Stomach smooth muscle (tissue), 2 donors: ENCODE data around the gene DOCK3.

ENCODE experiments used
- H3K27ac ChIP-seq: one replicate; pipeline ENCODE4 v1.7.0; 2013; ENCODE audit warnings: mild to moderate bottlenecking, low read length, inconsistent platforms
- H3K27me3 ChIP-seq, 2 donors: one replicate each; pipeline ENCODE4 v1.7.0; 2013; ENCODE audit warnings: low read length in 2 of 2; ENCODE audit not compliant: insufficient read depth in 2 of 2, control insufficient read depth in 1 of 2
- H3K36me3 ChIP-seq, 2 donors: one replicate each; pipeline ENCODE4 v1.7.0; 2013; ENCODE audit warnings: low read length in 2 of 2; ENCODE audit not compliant: control insufficient read depth in 2 of 2, insufficient read depth in 2 of 2
- H3K4me1 ChIP-seq: one replicate; pipeline ENCODE4 v1.7.0; 2013; ENCODE audit warnings: low read length; ENCODE audit not compliant: control insufficient read depth, insufficient read depth
- H3K4me3 ChIP-seq, 2 donors: one replicate each; pipeline ENCODE4 v1.7.0; 2013; ENCODE audit warnings: low read length in 2 of 2
- H3K9ac ChIP-seq, 2 donors: one replicate each; pipeline ENCODE4 v1.7.0; 2013; ENCODE audit warnings: low read length in 2 of 2, mild to moderate bottlenecking in 1 of 2
- H3K9me3 ChIP-seq, 2 donors: one replicate each; pipeline ENCODE4 v1.7.0; 2013; ENCODE audit warnings: low read length in 2 of 2; ENCODE audit not compliant: control insufficient read depth in 2 of 2
- donor health status: healthy.
- donor health status: Pancreatic carcinoma.

Gene DOCK3

DNA sequence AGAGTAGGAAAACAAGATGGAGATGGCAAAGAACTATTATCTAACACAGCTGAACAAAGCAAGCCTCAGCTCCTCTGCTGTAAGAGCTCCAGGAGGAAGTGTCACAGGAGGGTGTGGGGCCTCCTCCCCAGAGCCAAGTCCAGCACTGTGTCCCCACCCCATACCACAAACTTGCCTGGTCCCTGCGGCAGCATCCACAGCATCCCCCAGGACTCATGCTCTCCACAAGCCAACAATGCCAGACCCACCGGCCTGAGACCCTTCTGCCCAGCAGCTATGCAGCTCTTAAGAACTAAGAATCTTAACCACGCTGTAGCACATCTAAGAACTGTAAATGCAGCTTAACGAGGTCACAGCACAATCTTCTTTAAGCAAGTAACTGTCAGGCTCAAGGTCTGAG lies 725.4 kb downstream of the DOCK3 start:
- Histone ChIP-seq H3K4me1 (peaks cover 17% of the 10 kb centered on the region), H3K27ac (no peak overlapping the region), H3K36me3 (peaks cover 36 to 45% of the 10 kb centered on the region in 2 donors), H3K9me3 (no peaks in the 10 kb centered on the region), H3K27me3 (no peaks in the 10 kb centered on the region), H3K4me3 (no peak overlapping the region), H3K9ac (no peak overlapping the region)

DNA sequence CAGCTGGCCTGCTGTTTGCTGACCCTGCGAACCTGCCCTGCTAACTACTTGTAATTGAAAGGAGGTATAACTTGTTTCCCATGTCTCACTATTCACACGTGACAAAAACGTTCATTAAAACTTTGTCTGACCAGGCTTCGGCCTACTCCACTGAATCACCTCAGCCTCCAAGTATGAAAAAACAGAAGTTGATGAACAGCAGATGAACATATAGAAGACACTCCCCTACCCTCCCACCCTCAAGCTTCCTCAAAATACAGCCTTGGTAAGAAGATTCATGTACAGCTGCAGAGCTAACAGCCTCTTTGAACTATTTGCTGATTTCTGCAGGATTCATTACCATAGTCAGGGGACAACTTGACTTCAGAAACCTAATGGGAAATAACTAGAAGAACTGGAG lies 727.0 kb downstream of the DOCK3 start:
- Histone ChIP-seq H3K36me3 (peaks cover 27 to 32% of the 10 kb centered on the region in 2 donors), H3K9ac (no peak overlapping the region)

DNA sequence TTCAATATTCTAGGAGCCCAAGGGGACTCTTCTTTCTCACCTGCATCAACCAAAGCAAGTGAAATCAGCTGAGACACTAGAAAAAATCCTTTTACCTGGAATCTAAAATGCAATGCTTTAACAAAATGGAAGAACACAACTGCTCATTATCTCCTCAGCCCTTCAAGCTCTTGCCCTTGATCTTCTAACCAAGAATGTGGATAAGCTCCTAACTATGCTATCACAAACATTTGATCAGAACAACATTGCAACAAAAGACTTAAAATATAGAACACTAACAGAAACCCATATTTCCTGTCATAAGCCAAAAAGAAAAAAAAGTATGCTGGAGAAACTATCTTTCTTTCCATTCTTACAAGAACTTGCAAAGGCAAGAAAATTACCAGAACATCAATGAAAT lies 728.9 kb downstream of the DOCK3 start:
- H3K9ac ChIP-seq, result no peak overlapping the region
- H3K27me3 ChIP-seq, result no peaks in the 10 kb centered on the region
- H3K9me3 ChIP-seq, result no peaks in the 10 kb centered on the region
- H3K36me3 ChIP-seq, result peaks cover 20 to 22% of the 10 kb centered on the region in 2 donors
- H3K4me3 ChIP-seq, result no peak overlapping the region
- no peak overlapping the region for H3K27ac ChIP-seq
- no peaks in the 10 kb centered on the region for H3K4me1 ChIP-seq

More for the DNA sequence above, 727.0 kb downstream of the DOCK3 start:
- no peak overlapping the region for H3K27ac ChIP-seq
- no peaks in the 10 kb centered on the region for H3K27me3 ChIP-seq
- no peak overlapping the region for H3K4me3 ChIP-seq
- H3K4me1 ChIP-seq, result peaks cover 5% of the 10 kb centered on the region
- H3K9me3 ChIP-seq, result no peaks in the 10 kb centered on the region

DNA sequence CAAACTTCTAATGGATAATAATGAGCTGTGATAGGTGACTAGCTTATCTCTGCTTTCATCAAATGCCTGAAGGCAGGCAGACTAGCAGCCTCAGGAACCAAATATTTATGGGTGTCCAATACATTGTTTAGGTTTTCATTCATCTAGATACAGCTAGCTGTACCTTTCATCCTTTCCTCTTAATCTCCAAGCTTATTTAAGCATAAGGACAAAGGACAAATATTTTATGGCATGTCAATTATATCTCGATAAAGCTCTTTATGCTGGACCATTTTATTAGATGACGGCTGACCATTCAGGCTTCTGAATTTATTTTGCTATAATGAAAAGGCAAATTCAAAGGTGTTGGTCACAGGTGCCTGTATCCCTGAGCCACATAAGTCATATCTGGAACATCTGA lies 733.3 kb downstream of the DOCK3 start:
- no peaks in the 10 kb centered on the region for H3K27me3 ChIP-seq
- H3K4me3 ChIP-seq, result no peak overlapping the region
- H3K9me3 ChIP-seq, result no peaks in the 10 kb centered on the region
- peaks cover 16 to 25% of the 10 kb centered on the region in 2 donors for H3K36me3 ChIP-seq
- no peak overlapping the region for H3K9ac ChIP-seq
- no peaks in the 10 kb centered on the region for H3K4me1 ChIP-seq
- H3K27ac ChIP-seq, result no peak overlapping the region

DNA sequence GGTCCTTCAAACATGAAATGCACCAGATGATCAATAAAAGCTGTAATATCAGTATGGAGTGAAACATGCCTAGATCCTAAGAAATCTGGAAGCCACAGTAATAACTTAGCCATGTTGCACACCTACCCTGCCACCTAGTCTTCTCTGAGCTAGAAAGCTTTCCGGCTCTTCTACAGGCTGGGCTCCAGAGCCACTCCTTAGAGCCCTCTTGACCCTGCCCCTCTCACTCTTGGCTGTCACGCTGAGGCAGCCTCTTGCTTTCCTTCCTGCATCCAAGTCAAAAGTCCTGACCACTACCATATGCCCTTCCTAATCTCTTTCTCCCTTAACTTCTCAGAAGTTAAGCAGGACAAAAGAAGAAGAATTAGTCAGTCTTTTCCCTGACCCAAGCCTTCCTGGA lies 734.1 kb downstream of the DOCK3 start:
- H3K4me3 ChIP-seq, result no peak overlapping the region
- H3K36me3 ChIP-seq, result peaks cover 15 to 27% of the 10 kb centered on the region in 2 donors
- no peaks in the 10 kb centered on the region for H3K27me3 ChIP-seq
- no peak overlapping the region for H3K9ac ChIP-seq
- no peaks in the 10 kb centered on the region for H3K4me1 ChIP-seq
- no peaks in the 10 kb centered on the region for H3K9me3 ChIP-seq
- no peak overlapping the region for H3K27ac ChIP-seq

DNA sequence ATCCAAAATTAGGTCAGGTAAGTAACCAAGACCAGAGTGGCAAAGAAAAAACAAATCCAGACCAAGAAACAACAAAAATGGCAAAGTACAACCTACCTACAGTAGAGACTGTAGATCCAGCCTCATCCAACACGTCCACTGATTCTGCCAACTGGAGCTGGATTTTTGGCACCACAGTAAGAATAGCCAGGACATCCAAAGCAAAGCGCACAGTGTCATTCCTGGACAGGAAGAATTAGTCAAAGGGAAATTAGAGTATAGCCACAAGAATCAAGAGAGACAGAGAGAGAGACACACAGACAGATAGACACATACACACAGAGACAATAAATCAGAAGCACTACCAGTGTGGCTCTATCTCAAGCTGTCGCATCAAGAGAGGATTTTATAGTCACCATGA lies 747.5 kb downstream of the DOCK3 start:
- peaks cover 26 to 40% of the 10 kb centered on the region in 2 donors for H3K36me3 ChIP-seq
- H3K27me3 ChIP-seq, result no peaks in the 10 kb centered on the region
- no peak overlapping the region for H3K4me3 ChIP-seq
- no peaks in the 10 kb centered on the region for H3K9me3 ChIP-seq
- no peak overlapping the region for H3K27ac ChIP-seq
- H3K4me1 ChIP-seq, result no peaks in the 10 kb centered on the region
- no peak overlapping the region for H3K9ac ChIP-seq

DNA sequence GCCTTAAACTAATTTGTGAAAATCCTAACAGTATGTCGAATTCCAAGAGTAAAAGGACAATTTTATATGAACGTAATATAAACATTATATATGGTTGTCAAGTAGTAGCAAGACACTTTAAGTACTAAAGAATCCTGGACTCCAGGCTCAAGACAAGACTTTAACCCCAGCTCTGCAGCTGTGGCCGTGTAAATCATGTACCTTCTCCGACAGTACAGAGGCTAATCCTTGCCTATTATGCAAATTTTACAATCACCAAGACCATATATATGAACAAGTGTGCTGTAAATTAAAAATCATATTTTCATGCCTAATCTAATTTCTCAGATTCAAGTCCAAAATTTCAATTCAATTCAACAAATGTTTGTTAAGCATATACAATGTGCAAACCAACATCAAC lies 752.2 kb downstream of the DOCK3 start:
- no peak overlapping the region for H3K27ac ChIP-seq
- no peak overlapping the region for H3K9ac ChIP-seq
- H3K27me3 ChIP-seq, result no peaks in the 10 kb centered on the region
- H3K36me3 ChIP-seq, result peaks cover 18 to 22% of the 10 kb centered on the region in 2 donors
- no peaks in the 10 kb centered on the region for H3K4me1 ChIP-seq
- no peaks in the 10 kb centered on the region for H3K9me3 ChIP-seq
- no peak overlapping the region for H3K4me3 ChIP-seq

DNA sequence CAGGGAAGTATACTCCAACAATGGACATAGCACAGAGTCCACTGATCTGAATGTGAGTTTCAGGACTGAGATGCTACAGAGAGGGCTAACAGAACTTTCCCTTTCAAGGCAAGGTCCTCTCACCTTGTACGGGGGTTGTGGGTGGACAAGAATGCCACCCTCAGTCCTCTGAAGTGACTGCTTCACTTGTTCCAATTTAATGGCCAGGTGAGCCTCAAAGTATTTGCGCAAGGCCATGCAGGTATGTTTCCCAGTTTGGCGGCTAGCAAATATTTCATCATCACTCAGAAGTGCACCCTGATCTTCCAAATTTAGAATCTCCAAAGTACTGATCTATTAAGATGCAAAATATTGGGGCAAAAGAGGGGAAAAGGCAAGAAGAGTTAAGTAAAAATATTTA lies 754.4 kb downstream of the DOCK3 start:
- H3K4me1 ChIP-seq, result no peaks in the 10 kb centered on the region
- H3K36me3 ChIP-seq, result peaks cover 19 to 22% of the 10 kb centered on the region in 2 donors
- H3K27me3 ChIP-seq, result no peaks in the 10 kb centered on the region
- H3K9ac ChIP-seq, result no peak overlapping the region
- no peak overlapping the region for H3K27ac ChIP-seq
- H3K9me3 ChIP-seq, result no peaks in the 10 kb centered on the region
- H3K4me3 ChIP-seq, result no peak overlapping the region
